Tibial artery (tissue), 4 donors: Measurements from ENCODE around the gene PKNOX2.

Experiments
- DNase-seq, 2 donors: peaks; one replicate each; pipeline ENCODE4 v3.0.0-alpha.2; 2019
- H3K27ac ChIP-seq, 2 donors: fragments of 200-600 bp; sonication (generic) in 1 of 2; 1 replicate in 1 of 2; 2 replicates in 1 of 2; pipeline ENCODE4 v1.5.1; 2018 to 2019; ENCODE audit warnings: mild to moderate bottlenecking in 1 of 2
- H3K27me3 ChIP-seq, 2 donors: fragments of 200-600 bp; sonication (generic) in 1 of 2; one replicate each; pipeline versions ENCODE4 v1.5.1 to v1.6.0; 2016 to 2019
- H3K36me3 ChIP-seq, 3 donors: fragments of 200-600 bp; sonication (generic) in 2 of 3; one replicate each; pipeline ENCODE4 v1.5.1; 2016 to 2019; ENCODE audit warnings: mild to moderate bottlenecking in 2 of 3
- H3K4me1 ChIP-seq, 4 donors: fragments of 200-600 bp; sonication (generic) in 2 of 4; 1 replicate in 3 of 4; 2 replicates in 1 of 4; pipeline ENCODE4 v1.5.1; 2016 to 2019
- H3K4me3 ChIP-seq, 2 donors: fragments of 200-600 bp; sonication (generic) in 1 of 2; 1 replicate in 1 of 2; 2 replicates in 1 of 2; pipeline ENCODE4 v1.5.1; 2018 to 2019; ENCODE audit warnings: mild to moderate bottlenecking in 2 of 2
- H3K9me3 ChIP-seq, 3 donors: fragments of 200-600 bp; sonication (generic) in 1 of 3; one replicate each; pipeline ENCODE4 v1.5.1; 2016 to 2019
- intact Hi-C: fragments of 100-400 bp; cut with DNase I; formaldehyde crosslinking; loops from one replicate; pipeline ENCODE4 v1.15.0; 2023; ENCODE audit warnings: low total_unique reads
- TF ChIP-seq, protein P1 (sequence below), 2 experiments: fragments of 200-600 bp in 1 of 2; fragments of 450-650 bp in 1 of 2; IDR thresholded peaks; one replicate each; pipeline ENCODE4 v1.5.1; 2017 to 2019; ENCODE audit warnings: antibody characterized with exemption in 2 of 2, mild to moderate bottlenecking in 1 of 2, moderate library complexity in 1 of 2

The PKNOX2 gene

DNA sequence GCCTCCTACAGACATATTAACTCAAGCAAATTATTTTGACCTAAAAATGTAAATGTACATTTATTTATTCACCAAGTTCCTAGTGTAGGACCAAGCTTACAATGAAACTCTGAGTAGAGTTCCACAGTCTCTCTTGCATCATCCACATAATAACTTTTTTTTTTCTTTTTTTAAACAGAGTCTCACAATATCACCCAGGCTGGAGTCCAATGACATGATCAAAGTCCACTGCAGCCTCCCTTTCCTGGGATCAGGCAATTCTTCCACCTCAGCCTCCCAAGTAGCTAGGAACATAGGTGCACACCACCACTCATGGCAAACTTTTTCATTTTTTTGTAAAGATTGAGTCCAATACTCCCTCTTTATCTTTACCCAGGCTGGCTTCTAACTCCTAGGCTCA lies 303.5 kb downstream of the PKNOX2 start:
- intact Hi-C loops = no loop called here
- no peaks in the 10 kb centered on the region for H3K36me3 ChIP-seq
- TF ChIP-seq, protein P1, sequence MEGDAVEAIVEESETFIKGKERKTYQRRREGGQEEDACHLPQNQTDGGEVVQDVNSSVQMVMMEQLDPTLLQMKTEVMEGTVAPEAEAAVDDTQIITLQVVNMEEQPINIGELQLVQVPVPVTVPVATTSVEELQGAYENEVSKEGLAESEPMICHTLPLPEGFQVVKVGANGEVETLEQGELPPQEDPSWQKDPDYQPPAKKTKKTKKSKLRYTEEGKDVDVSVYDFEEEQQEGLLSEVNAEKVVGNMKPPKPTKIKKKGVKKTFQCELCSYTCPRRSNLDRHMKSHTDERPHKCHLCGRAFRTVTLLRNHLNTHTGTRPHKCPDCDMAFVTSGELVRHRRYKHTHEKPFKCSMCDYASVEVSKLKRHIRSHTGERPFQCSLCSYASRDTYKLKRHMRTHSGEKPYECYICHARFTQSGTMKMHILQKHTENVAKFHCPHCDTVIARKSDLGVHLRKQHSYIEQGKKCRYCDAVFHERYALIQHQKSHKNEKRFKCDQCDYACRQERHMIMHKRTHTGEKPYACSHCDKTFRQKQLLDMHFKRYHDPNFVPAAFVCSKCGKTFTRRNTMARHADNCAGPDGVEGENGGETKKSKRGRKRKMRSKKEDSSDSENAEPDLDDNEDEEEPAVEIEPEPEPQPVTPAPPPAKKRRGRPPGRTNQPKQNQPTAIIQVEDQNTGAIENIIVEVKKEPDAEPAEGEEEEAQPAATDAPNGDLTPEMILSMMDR (IDR thresholded peaks at IDR 0.05) = no peak
- no peaks in the 10 kb centered on the region for H3K27me3 ChIP-seq
- no peak overlapping the region for H3K4me3 ChIP-seq
- H3K27ac ChIP-seq = no peak overlapping the region
- DNase-seq = no peak
- H3K9me3 ChIP-seq = no peaks in the 10 kb centered on the region
- peaks cover 0 to 11% (median 0%) of the 10 kb centered on the region in 4 donors for H3K4me1 ChIP-seq

DNA sequence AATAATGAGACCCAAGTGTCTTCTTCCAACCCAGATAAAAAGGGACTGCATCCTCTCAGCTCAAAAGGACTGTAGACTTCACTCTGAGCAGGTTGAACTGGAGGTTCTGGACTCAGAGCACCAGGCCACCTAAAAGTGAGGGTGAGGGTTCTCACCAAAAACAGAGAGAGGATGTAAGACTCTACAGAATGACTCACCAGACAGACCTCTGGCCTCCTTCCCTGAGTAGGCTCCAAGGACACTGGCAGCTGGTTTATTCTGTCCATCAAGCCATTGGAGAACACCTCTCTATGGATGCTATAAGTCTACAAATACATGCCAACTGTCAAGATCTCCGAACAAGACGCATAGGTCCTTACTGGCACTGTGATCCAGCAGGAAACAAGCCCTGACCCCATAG lies 304.3 kb downstream of the PKNOX2 start:
- DNase-seq = no peak
- Histone ChIP-seq H3K27ac (no peak overlapping the region), H3K27me3 (no peaks in the 10 kb centered on the region), H3K9me3 (no peaks in the 10 kb centered on the region), H3K36me3 (no peaks in the 10 kb centered on the region), H3K4me1 (peaks cover 0 to 2% (median 0%) of the 10 kb centered on the region in 4 donors), H3K4me3 (no peak overlapping the region)
- intact Hi-C loops = no loop called here
- TF ChIP-seq, protein P1 (IDR thresholded peaks at IDR 0.05) = no peak

DNA sequence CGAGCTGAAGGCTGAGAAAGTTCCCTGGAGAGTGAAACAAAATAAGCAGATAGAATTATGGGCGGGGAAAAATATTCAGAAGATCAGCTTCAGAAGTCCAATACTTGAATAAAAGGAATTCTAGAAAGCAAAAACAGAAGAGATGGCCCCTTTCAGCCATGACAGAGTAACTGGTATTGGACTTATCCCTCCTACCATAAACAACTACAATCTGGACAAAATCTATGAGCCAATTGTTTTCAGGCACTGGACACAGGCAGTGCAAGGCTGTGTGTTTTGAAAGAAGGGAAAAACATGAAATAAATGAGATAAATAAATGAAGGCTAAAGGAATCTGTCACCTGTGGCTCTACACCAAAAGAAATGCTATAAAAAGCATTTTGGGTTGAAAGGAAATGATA lies 305.8 kb downstream of the PKNOX2 start:
- Histone ChIP-seq H3K9me3 (no peaks in the 10 kb centered on the region), H3K36me3 (no peaks in the 10 kb centered on the region), H3K4me1 (no peaks in the 10 kb centered on the region), H3K4me3 (no peak overlapping the region), H3K27me3 (no peaks in the 10 kb centered on the region), H3K27ac (no peak overlapping the region)
- DNase-seq = no peak
- intact Hi-C loops = no loop called here
- TF ChIP-seq, protein P1 (IDR thresholded peaks at IDR 0.05) = no peak

DNA sequence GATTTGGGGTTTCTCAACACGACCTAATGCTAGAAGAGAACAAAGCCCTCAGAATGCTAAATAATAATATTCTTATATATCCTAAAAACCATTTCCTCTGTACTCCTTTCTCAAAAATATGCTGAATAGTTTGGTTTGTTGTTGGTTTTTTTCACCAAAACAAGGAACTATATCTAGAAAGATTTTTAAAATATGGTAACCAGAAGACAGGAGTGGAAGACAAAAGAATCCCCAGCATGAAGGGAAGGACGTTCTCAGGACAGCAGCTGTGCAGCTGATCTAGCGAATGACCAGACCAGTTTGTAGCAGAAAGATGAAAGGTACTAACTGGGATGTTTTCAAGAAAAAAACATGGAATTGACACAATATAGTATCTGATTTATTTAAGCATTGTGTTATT lies 312.2 kb downstream of the PKNOX2 start:
- Histone ChIP-seq H3K27ac (no peak overlapping the region), H3K4me3 (no peak overlapping the region), H3K4me1 (no peaks in the 10 kb centered on the region), H3K27me3 (no peaks in the 10 kb centered on the region), H3K9me3 (no peaks in the 10 kb centered on the region), H3K36me3 (peaks cover 0 to 24% (median 19%) of the 10 kb centered on the region in 3 donors)
- TF ChIP-seq, protein P1 (IDR thresholded peaks at IDR 0.05) = no peak
- no peak for DNase-seq
- intact Hi-C loops = no loop called here

DNA sequence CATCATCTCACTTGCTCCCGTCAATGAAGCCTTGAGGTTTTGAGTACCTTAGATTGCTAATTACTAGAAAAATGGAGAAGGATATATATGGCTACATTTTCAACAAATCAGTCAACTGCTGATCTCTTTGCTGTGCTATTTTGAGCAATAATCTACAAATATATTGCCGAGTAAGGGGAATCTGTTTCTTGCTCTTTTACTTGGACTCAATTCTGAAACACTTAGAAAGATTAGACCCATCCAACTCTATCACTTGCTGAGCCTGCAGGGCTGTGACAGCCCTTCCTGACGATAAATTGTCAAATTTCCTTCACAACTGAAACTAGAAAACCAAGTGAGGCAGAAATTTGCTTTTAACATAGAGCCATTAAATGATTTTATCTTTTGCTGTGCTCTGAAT lies 314.6 kb downstream of the PKNOX2 start:
- intact Hi-C loops = no loop called here
- Histone ChIP-seq H3K36me3 (peaks cover 3 to 24% (median 19%) of the 10 kb centered on the region in 3 donors), H3K27me3 (no peaks in the 10 kb centered on the region), H3K9me3 (no peaks in the 10 kb centered on the region), H3K4me1 (no peaks in the 10 kb centered on the region), H3K4me3 (no peak overlapping the region), H3K27ac (no peak overlapping the region)
- DNase-seq = no peak
- TF ChIP-seq, protein P1 (IDR thresholded peaks at IDR 0.05) = no peak

DNA sequence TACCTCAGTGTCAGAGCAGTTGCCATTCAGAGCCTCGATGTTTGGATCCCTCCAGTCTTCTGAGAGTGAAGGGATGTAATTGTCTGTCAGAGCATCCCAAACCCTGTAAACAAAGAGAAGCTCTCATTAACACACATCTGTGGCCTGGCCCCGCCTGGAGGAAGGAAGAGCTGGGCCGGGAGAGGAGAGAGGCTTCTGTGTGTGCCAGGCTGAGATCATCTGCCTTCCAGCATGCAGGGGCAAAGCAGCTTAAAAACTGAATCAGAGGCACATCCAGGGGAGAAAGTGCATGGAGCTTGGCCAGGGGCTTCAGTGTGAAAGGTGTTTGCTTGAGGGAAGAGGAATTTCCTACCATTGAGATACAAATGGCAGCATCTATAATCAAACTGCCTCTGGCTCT lies 317.0 kb downstream of the PKNOX2 start:
- Histone ChIP-seq H3K27me3 (no peaks in the 10 kb centered on the region), H3K36me3 (peaks cover 17 to 37% (median 29%) of the 10 kb centered on the region in 3 donors), H3K27ac (no peak overlapping the region), H3K4me1 (no peaks in the 10 kb centered on the region), H3K9me3 (no peaks in the 10 kb centered on the region), H3K4me3 (no peak overlapping the region)
- TF ChIP-seq, protein P1 (IDR thresholded peaks at IDR 0.05) = no peak
- DNase-seq = no peak
- intact Hi-C loops = no loop called here
